Testis (tissue), 3 donors: Measurements from ENCODE around the gene FCRL2. TPM values are rescaled to one million over a fixed set of nuclear protein-coding genes. Genes with fewer than 3 reads are reported as not detected.

Experiments used
- DNase-seq: peaks from one replicate; pipeline ENCODE4 v3.0.0-alpha.2; 2019
- H3K27ac ChIP-seq, 2 donors: fragments of 200-600 bp; sonication (generic); one replicate each; pipeline ENCODE4 v1.5.1; 2019
- H3K27me3 ChIP-seq: fragments of 200-600 bp; sonication (generic); one replicate; pipeline ENCODE4 v1.5.1; 2019
- H3K36me3 ChIP-seq: fragments of 200-600 bp; sonication (generic); one replicate; pipeline ENCODE4 v1.5.1; 2017; ENCODE audit warnings: low read depth; ENCODE audit errors: missing control alignments
- H3K4me1 ChIP-seq: fragments of 200-600 bp; sonication (generic); one replicate; pipeline ENCODE4 v1.5.1; 2019
- H3K4me3 ChIP-seq, 2 donors: fragments of 200-600 bp; sonication (generic); one replicate each; pipeline ENCODE4 v1.5.1; 2017 to 2019
- H3K9me3 ChIP-seq: fragments of 200-600 bp; sonication (generic); one replicate; pipeline ENCODE4 v1.5.1; 2017
- POLR2A ChIP-seq: fragments of 450-650 bp; IDR thresholded peaks from one replicate; pipeline ENCODE4 v1.6.1; 2017; ENCODE audit warnings: antibody characterized with exemption, mild to moderate bottlenecking, moderate library complexity
- WGBS, 2 donors: methylation state at CpG; one replicate each; pipeline ENCODE4 v1.1.5; 2018; 5-methylcytosine and 5-hydroxymethylcytosine counted together
- intact Hi-C: fragments of 100-400 bp; cut with DNase I; formaldehyde crosslinking; loops from one replicate; pipeline ENCODE4 v1.15.1; 2023; ENCODE audit warnings: low total_unique reads
- polyA plus RNA-seq: library from polyadenylated mRNA; stranded (reverse); fragments of 350-450 nt; fragmentation: Illumina TruSeq; extraction: RNeasy Lipid Tissue Mini Kit (QIAGEN cat#74804); gene quantifications from one replicate; pipeline ENCODE4 v1.2.3, GENCODE V29; 2014; ENCODE audit warnings: low read depth, low replicate concordance; ENCODE audit not compliant: insufficient read depth
- total RNA-seq, 2 donors: library from RNA; depleted of rRNA; stranded (reverse); fragments of >200 nt; gene quantifications; one replicate each; pipeline ENCODE4 v1.2.3, GENCODE V29; 2016
- TF ChIP-seq, protein P1 (sequence below), 3 experiments: fragments of 450-650 bp in 2 of 3; fragments of 200-600 bp in 1 of 3; sonication (generic) in 1 of 3; IDR thresholded peaks; one replicate each; pipeline ENCODE4 v1.5.1; 2016 to 2019; ENCODE audit warnings: antibody characterized with exemption in 3 of 3, mild to moderate bottlenecking in 2 of 3, moderate library complexity in 1 of 3

The FCRL2 gene
- total and polyA plus RNA-seq, 3 donors from 2014 or later, result 0.16 to 0.36 (median 0.19) TPM

- DNase-seq, result no peak
- TF ChIP-seq POLR2A, result no peak
- TF ChIP-seq, protein P1, sequence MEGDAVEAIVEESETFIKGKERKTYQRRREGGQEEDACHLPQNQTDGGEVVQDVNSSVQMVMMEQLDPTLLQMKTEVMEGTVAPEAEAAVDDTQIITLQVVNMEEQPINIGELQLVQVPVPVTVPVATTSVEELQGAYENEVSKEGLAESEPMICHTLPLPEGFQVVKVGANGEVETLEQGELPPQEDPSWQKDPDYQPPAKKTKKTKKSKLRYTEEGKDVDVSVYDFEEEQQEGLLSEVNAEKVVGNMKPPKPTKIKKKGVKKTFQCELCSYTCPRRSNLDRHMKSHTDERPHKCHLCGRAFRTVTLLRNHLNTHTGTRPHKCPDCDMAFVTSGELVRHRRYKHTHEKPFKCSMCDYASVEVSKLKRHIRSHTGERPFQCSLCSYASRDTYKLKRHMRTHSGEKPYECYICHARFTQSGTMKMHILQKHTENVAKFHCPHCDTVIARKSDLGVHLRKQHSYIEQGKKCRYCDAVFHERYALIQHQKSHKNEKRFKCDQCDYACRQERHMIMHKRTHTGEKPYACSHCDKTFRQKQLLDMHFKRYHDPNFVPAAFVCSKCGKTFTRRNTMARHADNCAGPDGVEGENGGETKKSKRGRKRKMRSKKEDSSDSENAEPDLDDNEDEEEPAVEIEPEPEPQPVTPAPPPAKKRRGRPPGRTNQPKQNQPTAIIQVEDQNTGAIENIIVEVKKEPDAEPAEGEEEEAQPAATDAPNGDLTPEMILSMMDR (IDR thresholded peaks at IDR 0.05), result no peak
- Histone ChIP-seq H3K9me3 (no peaks in the 10 kb centered on the region), H3K27ac (no peak overlapping the region), H3K27me3 (no peaks in the 10 kb centered on the region), H3K4me1 (no peaks in the 10 kb centered on the region), H3K36me3 (no peaks in the 10 kb centered on the region), H3K4me3 (no peak overlapping the region)
- WGBS, 2 donors, result 78 to 92% methylated on average over 1 of the region's 1 CpG
- intact Hi-C loops, result no loop called here
Observed at GRCh38 chr1:157721985-157722384, 54.9 kb downstream of the FCRL2 start.

DNA sequence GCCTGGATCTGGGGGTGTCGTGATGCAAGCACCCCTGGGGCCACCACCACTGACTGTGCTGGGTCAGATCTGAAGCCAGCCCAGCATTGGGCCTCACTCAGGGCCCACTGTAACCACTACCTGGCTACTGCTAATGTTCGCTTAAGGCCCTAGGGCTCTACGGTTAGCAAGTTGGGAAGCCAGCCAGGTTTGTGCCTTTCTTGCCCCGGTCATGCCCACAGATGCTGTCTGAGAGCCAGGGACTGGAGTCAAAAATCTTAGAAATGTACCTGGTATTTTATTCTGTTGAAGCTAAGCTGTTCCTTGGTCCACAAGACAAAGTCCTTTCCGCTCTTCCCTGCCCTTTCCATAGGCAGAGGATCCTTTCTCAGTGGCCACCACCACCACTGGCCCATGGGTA is 61.2 kb downstream of the FCRL2 start:
- Histone ChIP-seq H3K9me3 (no peaks in the 10 kb centered on the region), H3K4me1 (no peaks in the 10 kb centered on the region), H3K36me3 (no peaks in the 10 kb centered on the region), H3K4me3 (no peak overlapping the region), H3K27ac (no peak overlapping the region), H3K27me3 (no peaks in the 10 kb centered on the region)
- 86 to 96% methylated on average over 5 of the region's 5 CpGs for WGBS, 2 donors
- TF ChIP-seq, protein P1 (IDR thresholded peaks at IDR 0.05), result no peak
- TF ChIP-seq POLR2A, result no peak
- no peak for DNase-seq
- intact Hi-C loops, result no loop called here

GRCh38 chr1:157711802-157712201 is 65.1 kb downstream of the FCRL2 start:
- H3K4me3 ChIP-seq, result no peak overlapping the region
- TF ChIP-seq POLR2A, result no peak
- TF ChIP-seq, protein P1 (IDR thresholded peaks at IDR 0.05), result no peak
- H3K36me3 ChIP-seq, result no peaks in the 10 kb centered on the region
- no peaks in the 10 kb centered on the region for H3K9me3 ChIP-seq
- no peaks in the 10 kb centered on the region for H3K4me1 ChIP-seq
- DNase-seq, result no peak
- no peaks in the 10 kb centered on the region for H3K27me3 ChIP-seq
- no peak overlapping the region for H3K27ac ChIP-seq
- intact Hi-C loops, result no loop called here

DNA sequence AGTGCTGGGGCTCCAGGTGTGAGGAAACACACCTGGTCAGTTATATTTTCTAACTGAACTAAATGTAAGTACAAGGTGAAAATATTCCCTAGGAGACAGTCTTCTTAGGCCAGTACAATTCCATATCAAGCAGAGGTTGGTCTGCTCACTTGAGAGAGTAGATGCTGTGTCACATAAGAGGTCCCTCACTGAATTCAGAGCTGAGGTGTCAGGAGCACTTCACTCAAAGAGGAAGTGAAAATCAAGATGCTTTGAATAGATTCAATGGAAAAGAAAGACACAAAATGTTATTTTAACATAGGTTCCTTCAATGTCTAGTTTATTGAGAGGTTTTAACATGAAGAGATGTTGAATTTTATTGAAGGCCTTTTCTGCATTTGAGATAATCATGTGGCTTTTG is 72.1 kb downstream of the FCRL2 start:
- H3K27ac ChIP-seq, result no peak overlapping the region
- intact Hi-C loops, result no loop called here
- no peak for DNase-seq
- no peaks in the 10 kb centered on the region for H3K27me3 ChIP-seq
- H3K4me3 ChIP-seq, result no peak overlapping the region
- no peak for TF ChIP-seq POLR2A
- TF ChIP-seq, protein P1 (IDR thresholded peaks at IDR 0.05), result no peak
- H3K9me3 ChIP-seq, result no peaks in the 10 kb centered on the region
- H3K36me3 ChIP-seq, result no peaks in the 10 kb centered on the region
- no peaks in the 10 kb centered on the region for H3K4me1 ChIP-seq

GRCh38 chr1:157703981-157704380 is 73.0 kb downstream of the FCRL2 start:
- H3K27ac ChIP-seq, result no peak overlapping the region
- 90% methylated on average over 4 of the region's 4 CpGs for WGBS, 2 donors
- intact Hi-C loops, result no loop called here

More at GRCh38 chr1:157703981-157704380, 73.0 kb downstream of the FCRL2 start:
- Histone ChIP-seq H3K4me1 (no peaks in the 10 kb centered on the region), H3K4me3 (no peak overlapping the region), H3K27me3 (no peaks in the 10 kb centered on the region), H3K36me3 (no peaks in the 10 kb centered on the region), H3K9me3 (no peaks in the 10 kb centered on the region)
- no peak for TF ChIP-seq POLR2A
- TF ChIP-seq, protein P1 (IDR thresholded peaks at IDR 0.05), result no peak
- DNase-seq, result no peak
